Tibial nerve (tissue), 4 donors: ENCODE measurements around the gene GPR158.

Experiments used
- EP300 ChIP-seq, 2 donors: sonication (generic); formaldehyde crosslinking; IDR thresholded peaks; one replicate each; pipeline ENCODE4 v1.6.1; 2017; ENCODE audit warnings: antibody characterized with exemption in 2 of 2, mild to moderate bottlenecking in 1 of 2
- POLR2A ChIP-seq, 2 donors: fragments of 450-650 bp; IDR thresholded peaks; one replicate each; pipeline ENCODE4 v1.6.1; 2017; ENCODE audit warnings: antibody characterized with exemption in 2 of 2, mild to moderate bottlenecking in 2 of 2, moderate library complexity in 2 of 2
- TF ChIP-seq, protein P1 (sequence below), 5 experiments: fragments of 200-600 bp in 3 of 5; fragments of 450-650 bp in 2 of 5; sonication (generic) in 3 of 5; IDR thresholded peaks; one replicate each; pipeline ENCODE4 v1.5.1; 2016 to 2019; ENCODE audit warnings: antibody characterized with exemption in 5 of 5, mild to moderate bottlenecking in 3 of 5, moderate library complexity in 2 of 5

DNA sequence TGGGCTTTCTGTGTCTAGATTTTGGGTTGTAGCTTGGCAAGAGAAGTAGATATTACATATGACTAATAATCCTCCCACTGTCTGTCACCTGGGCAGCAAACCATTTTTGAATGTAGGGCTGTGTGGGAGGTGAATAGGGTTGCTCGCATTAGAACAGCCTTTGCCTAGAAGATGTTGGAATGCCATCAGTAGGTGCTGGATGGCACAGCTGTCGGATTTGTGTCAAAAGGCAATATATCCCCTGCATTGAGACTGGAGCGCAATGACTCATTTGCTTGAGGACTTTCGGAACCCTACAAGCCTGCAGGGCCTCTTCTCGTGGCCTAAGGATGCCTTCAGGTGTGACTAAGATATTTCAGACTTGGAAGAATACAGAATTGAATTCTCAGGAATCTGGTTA is 323.8 kb downstream of the GPR158 start:
- TF ChIP-seq POLR2A (IDR thresholded peaks at IDR 0.05) (no peak), EP300 (IDR thresholded peaks at IDR 0.05) (no peak)
- TF ChIP-seq, protein P1, sequence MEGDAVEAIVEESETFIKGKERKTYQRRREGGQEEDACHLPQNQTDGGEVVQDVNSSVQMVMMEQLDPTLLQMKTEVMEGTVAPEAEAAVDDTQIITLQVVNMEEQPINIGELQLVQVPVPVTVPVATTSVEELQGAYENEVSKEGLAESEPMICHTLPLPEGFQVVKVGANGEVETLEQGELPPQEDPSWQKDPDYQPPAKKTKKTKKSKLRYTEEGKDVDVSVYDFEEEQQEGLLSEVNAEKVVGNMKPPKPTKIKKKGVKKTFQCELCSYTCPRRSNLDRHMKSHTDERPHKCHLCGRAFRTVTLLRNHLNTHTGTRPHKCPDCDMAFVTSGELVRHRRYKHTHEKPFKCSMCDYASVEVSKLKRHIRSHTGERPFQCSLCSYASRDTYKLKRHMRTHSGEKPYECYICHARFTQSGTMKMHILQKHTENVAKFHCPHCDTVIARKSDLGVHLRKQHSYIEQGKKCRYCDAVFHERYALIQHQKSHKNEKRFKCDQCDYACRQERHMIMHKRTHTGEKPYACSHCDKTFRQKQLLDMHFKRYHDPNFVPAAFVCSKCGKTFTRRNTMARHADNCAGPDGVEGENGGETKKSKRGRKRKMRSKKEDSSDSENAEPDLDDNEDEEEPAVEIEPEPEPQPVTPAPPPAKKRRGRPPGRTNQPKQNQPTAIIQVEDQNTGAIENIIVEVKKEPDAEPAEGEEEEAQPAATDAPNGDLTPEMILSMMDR (IDR thresholded peaks at IDR 0.05) = no peak
